IMR-90 (cell line): ENCODE results near the gene ATP5F1D. TPM values are rescaled to one million over a fixed set of nuclear protein-coding genes. Genes with fewer than 3 reads are reported as not detected.
"Not testable (repeated sequence)": the region's sequence is repeated elsewhere in the genome, so short reads cannot be mapped to it uniquely, and the experiment has no call there.

Experiments
- ATAC-seq: fragments of 200-7000 bp; cut with Tn5 transposase; 2 replicates; pipeline ENCODE4 v1.9.1; 2020; ENCODE audit warnings: low read depth, mild to moderate bottlenecking, moderate library complexity
- BruUV-seq: library from RNA; stranded (reverse); fragments of 400-500 nt; replicated peaks from 2 replicates; lab custom pipeline; 2021; lab: Mats Ljungman, UMichigan
- CTCF ChIA-PET: fragments of 300-600 bp; formaldehyde crosslinking; extraction: SDS; loops from one replicate; lab custom pipeline; 2021; ENCODE audit warnings: antibody characterized with exemption; lab: Yijun Ruan, JAX
- POLR2A ChIA-PET: fragments of 300-600 bp; sonication (Branson Sonifier 250); formaldehyde crosslinking; loops from one replicate; lab custom pipeline; 2022; ENCODE audit warnings: antibody characterized with exemption; ENCODE audit not compliant: unreplicated experiment; lab: Charles Lee
- DNase-seq: peaks from one replicate; pipeline ENCODE4 v3.0.0; 2013
- H2AFZ ChIP-seq: replicated peaks from 2 replicates; pipeline ENCODE3; 2013; ENCODE audit warnings: low read length, mild to moderate bottlenecking; ENCODE audit not compliant: poor library complexity
- H2AK5ac ChIP-seq: 2 replicates; pipeline ENCODE4 v1.6.1; 2013; ENCODE audit warnings: low read depth, low read length, inconsistent platforms
- H2AK9ac ChIP-seq: replicated peaks from 2 replicates; pipeline ENCODE3; 2013; ENCODE audit warnings: mild to moderate bottlenecking, low read depth, low read length, moderate library complexity; ENCODE audit not compliant: poor library complexity
- H2BK120ac ChIP-seq: 2 replicates; pipeline ENCODE4 v1.6.1; 2013; ENCODE audit warnings: low read depth, low read length, inconsistent platforms
- H2BK15ac ChIP-seq: 3 replicates; pipeline ENCODE4 v1.6.1; 2013; ENCODE audit warnings: low read depth, low read length, inconsistent platforms
- H2BK20ac ChIP-seq: 2 replicates; pipeline ENCODE4 v1.6.1; 2013; ENCODE audit warnings: low read depth, mild to moderate bottlenecking, inconsistent platforms, low read length, moderate library complexity
- H2BK5ac ChIP-seq: 2 replicates; pipeline ENCODE4 v1.6.1; 2013; ENCODE audit warnings: mild to moderate bottlenecking, low read depth, low read length, inconsistent platforms; ENCODE audit not compliant: poor library complexity, severe bottlenecking
- H3K14ac ChIP-seq: replicated peaks from 2 replicates; pipeline ENCODE4 v1.6.1; 2013; ENCODE audit warnings: low read depth, low read length, inconsistent platforms
- H3K18ac ChIP-seq: 2 replicates; pipeline ENCODE4 v1.6.1; 2013; ENCODE audit warnings: low read depth, low read length, control low read depth
- H3K23ac ChIP-seq: 2 replicates; pipeline ENCODE4 v1.6.1; 2013; ENCODE audit warnings: low read depth, low read length, inconsistent platforms
- H3K27ac ChIP-seq: 2 replicates; pipeline ENCODE4 v1.5.1; 2013; ENCODE audit warnings: mild to moderate bottlenecking, control low read depth, low read length; ENCODE audit not compliant: insufficient read depth
- H3K27me3 ChIP-seq: 2 replicates; pipeline ENCODE4 v1.6.1; 2013; ENCODE audit warnings: low read length; ENCODE audit not compliant: control insufficient read depth, insufficient read depth
- H3K36me3 ChIP-seq: 2 replicates; pipeline ENCODE4 v1.6.1; 2013; ENCODE audit warnings: low read length, mixed read lengths; ENCODE audit not compliant: control insufficient read depth, insufficient read depth
- H3K4ac ChIP-seq: 2 replicates; pipeline ENCODE4 v1.6.1; 2013; ENCODE audit warnings: low read depth, low read length, inconsistent platforms
- H3K4me1 ChIP-seq: 2 replicates; pipeline ENCODE4 v1.6.1; 2013; ENCODE audit warnings: low read length, mixed read lengths; ENCODE audit not compliant: control insufficient read depth, insufficient read depth
- H3K4me2 ChIP-seq: 2 replicates; pipeline ENCODE4 v1.6.1; 2013; ENCODE audit warnings: low read depth, mild to moderate bottlenecking, control low read depth, low read length, moderate library complexity
- H3K4me3 ChIP-seq: 2 replicates; pipeline ENCODE4 v1.5.1; 2013; ENCODE audit warnings: low read depth, mild to moderate bottlenecking, control low read depth, low read length, moderate library complexity; ENCODE audit not compliant: insufficient read depth
- H3K56ac ChIP-seq: 2 replicates; pipeline ENCODE4 v1.6.1; 2013; ENCODE audit warnings: low read length, inconsistent platforms; ENCODE audit not compliant: insufficient read depth; ENCODE audit errors: extremely low read depth
- H3K79me1 ChIP-seq, 2 experiments: 2 replicates each; pipeline ENCODE4 v1.6.1; 2013; ENCODE audit warnings: low read length in 2 of 2, inconsistent platforms in 1 of 2, low read depth in 1 of 2
- H3K9ac ChIP-seq: 2 replicates; pipeline ENCODE4 v1.6.1; 2013; ENCODE audit warnings: low read depth, low read length, control low read depth
- H3K9me1 ChIP-seq: 2 replicates; pipeline ENCODE4 v1.6.1; 2013; ENCODE audit warnings: low read length, inconsistent platforms; ENCODE audit not compliant: insufficient read depth
- H3K9me3 ChIP-seq: 2 replicates; pipeline ENCODE4 v1.6.1; 2013; ENCODE audit warnings: low read length; ENCODE audit not compliant: control insufficient read depth, insufficient read depth
- H4K20me1 ChIP-seq: 2 replicates; pipeline ENCODE4 v1.6.1; 2013; ENCODE audit warnings: low read length, inconsistent platforms; ENCODE audit not compliant: insufficient read depth
- H4K5ac ChIP-seq: 2 replicates; pipeline ENCODE4 v1.6.1; 2013; ENCODE audit warnings: mild to moderate bottlenecking, low read depth, low read length, control low read depth
- H4K8ac ChIP-seq, 2 experiments: 2 replicates each; pipeline ENCODE4 v1.6.1; 2013; ENCODE audit warnings: low read depth in 2 of 2, low read length in 2 of 2, control low read depth in 1 of 2, inconsistent platforms in 1 of 2
- H4K91ac ChIP-seq: 2 replicates; pipeline ENCODE4 v1.6.1; 2013; ENCODE audit warnings: low read depth, low read length, inconsistent platforms; ENCODE audit not compliant: insufficient read depth
- WGBS, 2 experiments: methylation state at CpG; one replicate each; pipeline versions ENCODE4 v1.1.5 to v1.1.7; 2013; ENCODE audit warnings: missing lambda C conversion rate in 2 of 2; ENCODE audit not compliant: insufficient read length in 1 of 2; ENCODE audit errors: extremely low coverage in 2 of 2; 5-methylcytosine and 5-hydroxymethylcytosine counted together
- dilution Hi-C: fragments of 300-500 bp; cut with HindIII; formaldehyde crosslinking; loops from one replicate; pipeline ENCODE4 v1.14.3; 2018; ENCODE audit warnings: low sequenced_read_pairs; ENCODE audit not compliant: unreplicated experiment
- in situ Hi-C: fragments of 300-500 bp; cut with MboI; formaldehyde crosslinking; loops from 3 replicates; pipeline ENCODE4 v1.14.3; 2019; ENCODE audit warnings: low sequenced_read_pairs, inconsistent platforms, mixed read lengths
- intact Hi-C: fragments of 100-400 bp; cut with micrococcal nuclease; formaldehyde crosslinking; loops from 2 replicates; pipeline ENCODE4 v1.10.0; 2022
- polyA plus RNA-seq, 3 experiments: library from polyadenylated mRNA; depleted of rRNA; stranded (reverse); fragments of >200 nt; gene quantifications; 2 replicates each; pipeline ENCODE4 v1.2.3, GENCODE V29; 2012; ENCODE audit warnings: low replicate concordance in 1 of 3
- total RNA-seq: library from RNA; depleted of rRNA; stranded (reverse); fragments of >200 nt; gene quantifications from 2 replicates; pipeline ENCODE4 v1.2.3, GENCODE V29; 2012

Gene ATP5F1D
- total and polyA plus RNA-seq, 2 of the 4 experiments (the other 2 are of a cell fraction) = 7.3 to 140 TPM

DNA sequence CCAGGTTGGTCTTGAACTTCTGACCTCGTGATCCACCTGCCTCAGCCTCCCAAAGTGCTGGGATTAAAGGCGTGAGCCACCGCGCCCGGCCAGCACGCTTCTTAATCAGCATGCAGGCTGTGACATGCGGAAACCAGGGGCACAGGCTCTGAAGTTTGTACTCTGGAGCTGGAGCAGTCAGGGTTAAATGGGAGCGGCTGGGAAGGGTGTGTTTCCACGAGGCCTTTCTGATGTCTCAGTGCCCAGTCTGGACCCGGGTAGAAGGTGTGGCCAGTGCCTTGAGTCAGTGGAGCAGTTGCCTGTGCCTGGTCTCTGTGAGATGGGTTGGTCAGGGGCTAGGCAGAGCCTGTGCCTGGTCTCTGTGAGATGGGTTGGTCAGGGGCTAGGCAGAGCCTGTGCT is 32.7 kb upstream of the ATP5F1D start:
- H4K5ac ChIP-seq, H2BK15ac ChIP-seq, ATAC-seq, H2AK5ac ChIP-seq, H2AFZ ChIP-seq, H3K27me3 ChIP-seq, H3K23ac ChIP-seq, in situ Hi-C loops, POLR2A ChIA-PET, intact Hi-C loops, H2BK20ac ChIP-seq, H3K27ac ChIP-seq, dilution Hi-C loops, H2BK5ac ChIP-seq, CTCF ChIA-PET, H3K9ac ChIP-seq, H2BK120ac ChIP-seq, BruUV-seq, H4K8ac ChIP-seq, H3K9me3 ChIP-seq, H3K4me2 ChIP-seq, H3K4ac ChIP-seq, DNase-seq, H3K36me3 ChIP-seq, H3K18ac ChIP-seq, H3K14ac ChIP-seq, H3K4me3 ChIP-seq, H2AK9ac ChIP-seq, H3K56ac ChIP-seq: not testable (repeated sequence)
- H3K4me1 ChIP-seq = peaks cover 19% of the 10 kb centered on the region
- peaks cover 59% of the 10 kb centered on the region for H4K20me1 ChIP-seq
- peak overlapping the region; percentile 32; the same call in 1 of the 2 replicates for H4K91ac ChIP-seq
- H3K79me1 ChIP-seq = peaks cover 12 to 74% of the 10 kb centered on the region in 2 experiments; a peak in 3 of 4 replicates
- WGBS, 2 experiments = 78% methylated on average over 9 of the region's 10 CpGs; no CpG with 5 or more reads in 1 of the 2 experiments
- peaks cover 23% of the 10 kb centered on the region for H3K9me1 ChIP-seq
